IMR-90 (cell line): Measurements from ENCODE around the gene SLAMF6. TPM values are rescaled to one million over a fixed set of nuclear protein-coding genes. Genes with fewer than 3 reads are reported as not detected.

Experiments used
- ATAC-seq: fragments of 200-7000 bp; cut with Tn5 transposase; 2 replicates; pipeline ENCODE4 v1.9.1; 2020; ENCODE audit warnings: low read depth, mild to moderate bottlenecking, moderate library complexity
- BruUV-seq: library from RNA; stranded (reverse); fragments of 400-500 nt; replicated peaks from 2 replicates; lab custom pipeline; 2021; lab: Mats Ljungman, UMichigan
- CTCF ChIA-PET: fragments of 300-600 bp; formaldehyde crosslinking; extraction: SDS; loops from one replicate; lab custom pipeline; 2021; ENCODE audit warnings: antibody characterized with exemption; lab: Yijun Ruan, JAX
- POLR2A ChIA-PET: fragments of 300-600 bp; sonication (Branson Sonifier 250); formaldehyde crosslinking; loops from one replicate; lab custom pipeline; 2022; ENCODE audit warnings: antibody characterized with exemption; ENCODE audit not compliant: unreplicated experiment; lab: Charles Lee
- DNase-seq: peaks from one replicate; pipeline ENCODE4 v3.0.0; 2013
- H2AFZ ChIP-seq: replicated peaks from 2 replicates; pipeline ENCODE3; 2013; ENCODE audit warnings: low read length, mild to moderate bottlenecking; ENCODE audit not compliant: poor library complexity
- H2AK5ac ChIP-seq: 2 replicates; pipeline ENCODE4 v1.6.1; 2013; ENCODE audit warnings: low read depth, low read length, inconsistent platforms
- H2AK9ac ChIP-seq: replicated peaks from 2 replicates; pipeline ENCODE3; 2013; ENCODE audit warnings: mild to moderate bottlenecking, low read depth, low read length, moderate library complexity; ENCODE audit not compliant: poor library complexity
- H2BK120ac ChIP-seq: 2 replicates; pipeline ENCODE4 v1.6.1; 2013; ENCODE audit warnings: low read depth, low read length, inconsistent platforms
- H2BK15ac ChIP-seq: 3 replicates; pipeline ENCODE4 v1.6.1; 2013; ENCODE audit warnings: low read depth, low read length, inconsistent platforms
- H2BK20ac ChIP-seq: 2 replicates; pipeline ENCODE4 v1.6.1; 2013; ENCODE audit warnings: low read depth, mild to moderate bottlenecking, inconsistent platforms, low read length, moderate library complexity
- H2BK5ac ChIP-seq: 2 replicates; pipeline ENCODE4 v1.6.1; 2013; ENCODE audit warnings: mild to moderate bottlenecking, low read depth, low read length, inconsistent platforms; ENCODE audit not compliant: poor library complexity, severe bottlenecking
- H3K14ac ChIP-seq: replicated peaks from 2 replicates; pipeline ENCODE4 v1.6.1; 2013; ENCODE audit warnings: low read depth, low read length, inconsistent platforms
- H3K18ac ChIP-seq: 2 replicates; pipeline ENCODE4 v1.6.1; 2013; ENCODE audit warnings: low read depth, low read length, control low read depth
- H3K23ac ChIP-seq: 2 replicates; pipeline ENCODE4 v1.6.1; 2013; ENCODE audit warnings: low read depth, low read length, inconsistent platforms
- H3K27ac ChIP-seq: 2 replicates; pipeline ENCODE4 v1.5.1; 2013; ENCODE audit warnings: mild to moderate bottlenecking, control low read depth, low read length; ENCODE audit not compliant: insufficient read depth
- H3K27me3 ChIP-seq: 2 replicates; pipeline ENCODE4 v1.6.1; 2013; ENCODE audit warnings: low read length; ENCODE audit not compliant: control insufficient read depth, insufficient read depth
- H3K36me3 ChIP-seq: 2 replicates; pipeline ENCODE4 v1.6.1; 2013; ENCODE audit warnings: low read length, mixed read lengths; ENCODE audit not compliant: control insufficient read depth, insufficient read depth
- H3K4ac ChIP-seq: 2 replicates; pipeline ENCODE4 v1.6.1; 2013; ENCODE audit warnings: low read depth, low read length, inconsistent platforms
- H3K4me1 ChIP-seq: 2 replicates; pipeline ENCODE4 v1.6.1; 2013; ENCODE audit warnings: low read length, mixed read lengths; ENCODE audit not compliant: control insufficient read depth, insufficient read depth
- H3K4me2 ChIP-seq: 2 replicates; pipeline ENCODE4 v1.6.1; 2013; ENCODE audit warnings: low read depth, mild to moderate bottlenecking, control low read depth, low read length, moderate library complexity
- H3K4me3 ChIP-seq: 2 replicates; pipeline ENCODE4 v1.5.1; 2013; ENCODE audit warnings: low read depth, mild to moderate bottlenecking, control low read depth, low read length, moderate library complexity; ENCODE audit not compliant: insufficient read depth
- H3K56ac ChIP-seq: 2 replicates; pipeline ENCODE4 v1.6.1; 2013; ENCODE audit warnings: low read length, inconsistent platforms; ENCODE audit not compliant: insufficient read depth; ENCODE audit errors: extremely low read depth
- H3K79me1 ChIP-seq, 2 experiments: 2 replicates each; pipeline ENCODE4 v1.6.1; 2013; ENCODE audit warnings: low read length in 2 of 2, inconsistent platforms in 1 of 2, low read depth in 1 of 2
- H3K9ac ChIP-seq: 2 replicates; pipeline ENCODE4 v1.6.1; 2013; ENCODE audit warnings: low read depth, low read length, control low read depth
- H3K9me1 ChIP-seq: 2 replicates; pipeline ENCODE4 v1.6.1; 2013; ENCODE audit warnings: low read length, inconsistent platforms; ENCODE audit not compliant: insufficient read depth
- H3K9me3 ChIP-seq: 2 replicates; pipeline ENCODE4 v1.6.1; 2013; ENCODE audit warnings: low read length; ENCODE audit not compliant: control insufficient read depth, insufficient read depth
- H4K20me1 ChIP-seq: 2 replicates; pipeline ENCODE4 v1.6.1; 2013; ENCODE audit warnings: low read length, inconsistent platforms; ENCODE audit not compliant: insufficient read depth
- H4K5ac ChIP-seq: 2 replicates; pipeline ENCODE4 v1.6.1; 2013; ENCODE audit warnings: mild to moderate bottlenecking, low read depth, low read length, control low read depth
- H4K8ac ChIP-seq, 2 experiments: 2 replicates each; pipeline ENCODE4 v1.6.1; 2013; ENCODE audit warnings: low read depth in 2 of 2, low read length in 2 of 2, control low read depth in 1 of 2, inconsistent platforms in 1 of 2
- H4K91ac ChIP-seq: 2 replicates; pipeline ENCODE4 v1.6.1; 2013; ENCODE audit warnings: low read depth, low read length, inconsistent platforms; ENCODE audit not compliant: insufficient read depth
- CEBPB ChIP-seq: IDR thresholded peaks from 2 replicates; pipeline ENCODE4 v1.6.1; 2012; ENCODE audit warnings: low read depth, low read length, improper control_type of control experiment
- ELK1 ChIP-seq: fragments of 150-350 bp; IDR thresholded peaks from 2 replicates; pipeline ENCODE4 v1.6.1; 2016; ENCODE audit warnings: low read depth, mild to moderate bottlenecking, low read length, moderate library complexity, borderline replicate concordance
- FOS ChIP-seq: fragments of 150-350 bp; IDR thresholded peaks from 2 replicates; pipeline ENCODE4 v1.6.1; 2016; ENCODE audit warnings: low read depth, low read length
- MAFK ChIP-seq: IDR thresholded peaks from 2 replicates; pipeline ENCODE4 v1.6.1; 2012; ENCODE audit warnings: low read depth, low read length, improper control_type of control experiment
- MAZ ChIP-seq: IDR thresholded peaks from 2 replicates; pipeline ENCODE4 v1.6.1; 2012; ENCODE audit warnings: low read depth, mild to moderate bottlenecking, low read length, improper control_type of control experiment, moderate library complexity, borderline replicate concordance
- MXI1 ChIP-seq: IDR thresholded peaks from 2 replicates; pipeline ENCODE4 v1.6.1; 2012; ENCODE audit warnings: low read depth, mild to moderate bottlenecking, low read length, moderate library complexity, borderline replicate concordance
- NFE2L2 ChIP-seq: fragments of 150-350 bp; IDR thresholded peaks from 2 replicates; pipeline ENCODE4 v1.6.1; 2016; ENCODE audit warnings: low read depth, mild to moderate bottlenecking, low read length
- POLR2A ChIP-seq: IDR thresholded peaks from 2 replicates; pipeline ENCODE4 v1.6.1; 2012; ENCODE audit warnings: mild to moderate bottlenecking, low read depth, low read length
- RAD21 ChIP-seq: IDR thresholded peaks from 2 replicates; pipeline ENCODE4 v1.6.1; 2012; ENCODE audit warnings: low read length, improper control_type of control experiment
- RFX5 ChIP-seq: IDR thresholded peaks from 2 replicates; pipeline ENCODE4 v1.8.0; 2012; ENCODE audit warnings: low read depth, mild to moderate bottlenecking, low read length, moderate library complexity
- SMC3 ChIP-seq: fragments of 150-350 bp; IDR thresholded peaks from 2 replicates; pipeline ENCODE4 v1.6.1; 2016; ENCODE audit warnings: low read depth, mild to moderate bottlenecking, antibody characterized with exemption, low read length, moderate library complexity
- USF2 ChIP-seq: fragments of 150-350 bp; IDR thresholded peaks from 2 replicates; pipeline ENCODE4 v1.6.1; 2017; ENCODE audit warnings: mild to moderate bottlenecking, antibody characterized with exemption, low read length, low read depth
- WGBS, 2 experiments: methylation state at CpG; one replicate each; pipeline versions ENCODE4 v1.1.5 to v1.1.7; 2013; ENCODE audit warnings: missing lambda C conversion rate in 2 of 2; ENCODE audit not compliant: insufficient read length in 1 of 2; ENCODE audit errors: extremely low coverage in 2 of 2; 5-methylcytosine and 5-hydroxymethylcytosine counted together
- dilution Hi-C: fragments of 300-500 bp; cut with HindIII; formaldehyde crosslinking; loops from one replicate; pipeline ENCODE4 v1.14.3; 2018; ENCODE audit warnings: low sequenced_read_pairs; ENCODE audit not compliant: unreplicated experiment
- in situ Hi-C: fragments of 300-500 bp; cut with MboI; formaldehyde crosslinking; loops from 3 replicates; pipeline ENCODE4 v1.14.3; 2019; ENCODE audit warnings: low sequenced_read_pairs, inconsistent platforms, mixed read lengths
- intact Hi-C: fragments of 100-400 bp; cut with micrococcal nuclease; formaldehyde crosslinking; loops from 2 replicates; pipeline ENCODE4 v1.10.0; 2022
- polyA plus RNA-seq, 3 experiments: library from polyadenylated mRNA; depleted of rRNA; stranded (reverse); fragments of >200 nt; gene quantifications; 2 replicates each; pipeline ENCODE4 v1.2.3, GENCODE V29; 2012; ENCODE audit warnings: low replicate concordance in 1 of 3
- total RNA-seq: library from RNA; depleted of rRNA; stranded (reverse); fragments of >200 nt; gene quantifications from 2 replicates; pipeline ENCODE4 v1.2.3, GENCODE V29; 2012

Gene SLAMF6
- total and polyA plus RNA-seq, 2 of the 4 experiments (the other 2 are of a cell fraction) = not detected

- H2BK120ac ChIP-seq = no peak overlapping the region
- no peaks in the 10 kb centered on the region for H4K20me1 ChIP-seq
- BruUV-seq = no TSS peak
- H3K9me3 ChIP-seq = no peaks in the 10 kb centered on the region
- no peak overlapping the region for H3K14ac ChIP-seq
- H3K4me1 ChIP-seq = no peaks in the 10 kb centered on the region
- no peak overlapping the region for H3K56ac ChIP-seq
- H2AK9ac ChIP-seq = no peak overlapping the region
- dilution Hi-C loops = no loop called here
- H2BK5ac ChIP-seq = no peak overlapping the region
- H3K4ac ChIP-seq = no peak overlapping the region
- TF ChIP-seq ELK1 (no peak), FOS (no peak), SMC3 (no peak), MXI1 (no peak), RAD21 (no peak), NFE2L2 (no peak), MAZ (no peak), MAFK (no peak), POLR2A (no peak), RFX5 (no peak), USF2 (no peak), CEBPB (no peak)
- H3K79me1 ChIP-seq = no peaks in the 10 kb centered on the region
- H3K9ac ChIP-seq = no peak overlapping the region
- WGBS, 2 experiments = no CpG with 5 or more reads among the region's 2 CpGs
- no peak overlapping the region for H4K91ac ChIP-seq
- H2BK15ac ChIP-seq = no peak overlapping the region
- in situ Hi-C loops = no loop called here
- H3K27ac ChIP-seq = no peak overlapping the region
- ATAC-seq (no peak), DNase-seq (no peak)
- H3K4me2 ChIP-seq = no peak overlapping the region
- H2BK20ac ChIP-seq = no peak overlapping the region
- no peaks in the 10 kb centered on the region for H3K36me3 ChIP-seq
- no peak overlapping the region for H4K5ac ChIP-seq
- H2AK5ac ChIP-seq = no peak overlapping the region
- intact Hi-C loops = no loop called here
- CTCF ChIA-PET = no interaction called here
- H3K18ac ChIP-seq = no peak overlapping the region
- no peak overlapping the region for H4K8ac ChIP-seq
- H2AFZ ChIP-seq = no peak overlapping the region
- POLR2A ChIA-PET = no interaction called here
- H3K4me3 ChIP-seq = no peak overlapping the region
- H3K9me1 ChIP-seq = no peaks in the 10 kb centered on the region
- H3K27me3 ChIP-seq = no peaks in the 10 kb centered on the region
- no peak overlapping the region for H3K23ac ChIP-seq
These were observed 19.4 kb upstream of the SLAMF6 start for GRCh38 chr1:160542303-160542945.
